HuH-7.5 (cell line): ENCODE data around the gene CAPRIN1.
"Not testable (repeated sequence)": the region's sequence is repeated elsewhere in the genome, so short reads cannot be mapped to it uniquely, and the experiment has no call there.

Experiments used
- DNase-seq: peaks from one replicate; pipeline ENCODE4 v3.0.0; 2011; ENCODE audit warnings: low spot score

CAPRIN1 gene

GRCh38 chr11:34091825-34092224, 40.3 kb downstream of the CAPRIN1 start:
- no peak for DNase-seq

- DNase-seq, result not testable (repeated sequence)
These were observed 43.4 kb downstream of the CAPRIN1 start for GRCh38 chr11:34094900-34095299.

GRCh38 chr11:34098813-34099212, 47.3 kb downstream of the CAPRIN1 start:
- DNase-seq, result no peak

GRCh38 chr11:34104680-34105078, 53.1 kb downstream of the CAPRIN1 start:
- no peak for DNase-seq

GRCh38 chr11:34105079-34105956, 53.8 kb downstream of the CAPRIN1 start, which contains the start of gene NAT10:
Gene NAT10, plus strand, starts transcription at chr11:34105629. Its CDS starts 2,597 bp downstream, at chr11:34108226.
- DNase-seq, result peak; percentile 61

GRCh38 chr11:34105957-34106504, 54.5 kb downstream of the CAPRIN1 start:
- peak; percentile 11 for DNase-seq

DNA sequence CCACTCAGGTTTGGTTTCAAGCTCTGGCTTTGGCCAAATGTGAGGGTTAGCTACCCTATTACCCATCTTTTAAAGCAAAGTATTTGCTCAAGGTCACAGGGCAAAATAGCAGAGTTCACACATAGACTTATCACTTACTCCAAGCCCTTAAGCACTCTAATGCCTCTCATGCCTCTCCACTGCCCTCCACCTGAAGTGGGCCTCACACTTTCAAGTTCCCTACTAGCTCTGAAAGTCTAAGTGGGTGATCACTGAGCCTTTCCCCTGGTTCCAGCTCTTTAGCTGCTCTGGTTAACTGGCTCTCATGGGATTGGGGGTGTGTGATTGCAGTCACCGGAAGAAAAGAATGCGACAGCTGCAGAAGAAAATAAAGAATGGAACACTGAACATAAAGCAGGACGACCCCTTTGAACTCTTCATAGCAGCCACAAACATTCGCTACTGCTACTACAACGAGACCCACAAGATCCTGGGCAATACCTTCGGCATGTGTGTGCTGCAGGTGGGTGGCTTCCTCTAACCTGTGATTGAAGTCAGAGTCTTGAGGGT, 60.3 kb downstream of the CAPRIN1 start:
- no peak for DNase-seq

GRCh38 chr11:34114014-34114413, 62.5 kb downstream of the CAPRIN1 start:
- DNase-seq, result no peak

DNA sequence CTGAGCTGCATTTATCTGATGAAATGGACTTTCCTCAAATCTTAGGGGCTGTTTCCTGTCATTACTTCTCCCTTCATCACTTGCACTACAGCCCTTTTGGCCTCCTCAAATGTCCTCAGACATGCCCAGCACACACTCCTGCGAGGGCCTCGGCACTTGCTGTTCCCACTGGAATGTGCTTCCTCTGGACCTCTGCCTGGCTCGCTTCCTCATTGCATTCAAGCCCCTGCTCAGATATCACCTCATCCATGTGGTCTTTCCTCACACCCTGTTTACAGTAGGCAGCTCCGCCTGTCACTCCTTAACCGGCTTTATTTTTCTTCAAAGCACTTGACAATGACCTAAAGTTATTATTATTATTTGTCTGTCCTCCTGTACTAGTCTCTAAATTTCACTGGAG, 62.9 kb downstream of the CAPRIN1 start:
- DNase-seq, result no peak

- no peak for DNase-seq
These were observed 69.1 kb downstream of the CAPRIN1 start for GRCh38 chr11:34120651-34121050.

DNA sequence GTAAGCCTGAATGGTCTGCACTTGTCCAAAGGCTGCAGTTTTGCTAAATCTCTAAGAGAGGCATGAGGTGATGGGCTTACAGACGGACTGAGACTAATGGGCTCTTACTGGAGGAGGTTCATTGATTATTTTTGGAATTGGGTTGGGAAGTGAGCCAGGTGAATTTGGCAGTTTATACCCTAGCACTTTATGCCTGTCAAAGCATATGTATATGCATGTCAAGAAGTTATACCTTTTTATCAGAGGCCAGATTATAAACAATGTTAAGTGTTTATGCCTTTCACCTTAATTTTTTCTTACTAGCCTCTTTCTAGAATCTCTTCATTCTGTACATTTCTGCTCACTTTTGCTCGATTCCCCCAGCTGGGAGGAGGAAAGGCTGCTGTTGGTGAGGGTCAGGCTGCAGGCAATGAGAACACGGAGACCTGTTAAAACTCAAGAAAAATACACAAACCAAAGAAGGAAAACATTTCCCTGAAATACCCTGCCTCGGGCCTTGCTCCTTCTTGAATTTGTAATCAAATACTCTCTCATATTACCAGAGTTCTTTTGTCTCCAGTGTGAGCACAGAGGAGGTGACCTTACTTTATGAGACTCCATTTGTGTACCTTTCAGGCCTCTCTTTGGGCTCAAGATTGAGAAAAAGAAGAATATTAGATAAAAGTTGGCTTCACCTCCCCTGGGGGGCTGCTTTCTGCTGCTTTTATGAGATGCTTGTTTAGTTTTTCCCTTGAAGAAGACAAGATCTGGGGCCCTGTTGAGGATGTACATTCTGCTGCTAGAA, 73.5 kb downstream of the CAPRIN1 start:
- no peak for DNase-seq

- no peak for DNase-seq
These were observed 75.7 kb downstream of the CAPRIN1 start for GRCh38 chr11:34126959-34127848.

- no peak for DNase-seq
These were observed 77.3 kb downstream of the CAPRIN1 start for GRCh38 chr11:34128824-34129223.

DNA sequence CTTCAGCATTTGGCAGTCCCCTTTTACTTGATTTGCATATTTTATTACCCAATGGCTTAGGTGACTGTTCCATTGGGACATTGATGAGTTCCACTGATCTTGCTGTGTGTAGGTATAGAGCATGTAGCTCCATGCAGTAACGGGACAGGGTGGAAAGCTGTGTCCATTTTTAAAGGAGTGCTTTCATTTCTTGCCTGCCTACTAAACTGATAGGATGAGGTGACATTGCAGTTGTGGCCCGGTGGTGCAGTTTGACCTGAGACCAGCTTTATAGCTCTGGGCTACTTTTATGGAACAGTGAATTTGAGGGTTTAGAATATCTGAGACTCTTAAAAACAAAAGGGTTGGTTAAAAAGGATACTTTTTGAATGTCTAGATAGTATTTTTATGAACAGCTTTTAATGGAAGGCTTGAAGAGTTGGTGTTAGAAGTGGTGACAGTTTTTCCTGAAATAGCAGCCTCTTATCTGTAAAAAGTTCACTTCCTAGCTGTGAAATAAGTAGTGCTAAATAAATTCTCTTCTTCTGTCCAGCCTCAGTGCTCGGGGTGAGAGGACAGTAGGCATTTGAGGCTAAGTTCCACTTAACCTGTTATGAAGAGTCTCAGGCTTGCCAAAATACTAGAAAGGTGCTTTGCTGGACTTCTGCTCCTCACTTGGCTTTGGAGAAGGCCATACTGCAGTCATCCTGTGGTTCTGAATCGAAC, 80.9 kb downstream of the CAPRIN1 start:
- DNase-seq, result no peak

GRCh38 chr11:34134765-34135164, 83.2 kb downstream of the CAPRIN1 start:
- DNase-seq, result no peak

DNA sequence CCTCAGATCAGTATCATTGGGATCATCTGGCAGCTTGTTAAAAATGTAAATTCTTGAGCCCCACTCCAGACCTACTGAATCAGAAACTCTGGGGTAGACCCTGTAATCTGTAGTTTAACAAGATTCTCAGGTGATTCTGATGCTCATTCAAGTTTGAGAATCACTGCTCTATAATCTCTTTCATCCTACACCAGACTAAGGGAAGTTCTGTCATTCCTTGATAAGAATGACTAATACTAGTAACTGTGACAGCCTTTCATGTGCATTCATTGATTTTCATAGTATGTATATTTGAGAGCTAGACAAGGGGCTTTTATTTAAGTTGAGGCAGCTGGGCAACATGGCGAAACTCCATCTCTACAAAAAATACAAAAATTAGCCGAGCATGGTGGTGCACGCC, 83.9 kb downstream of the CAPRIN1 start:
- DNase-seq, result no peak

DNA sequence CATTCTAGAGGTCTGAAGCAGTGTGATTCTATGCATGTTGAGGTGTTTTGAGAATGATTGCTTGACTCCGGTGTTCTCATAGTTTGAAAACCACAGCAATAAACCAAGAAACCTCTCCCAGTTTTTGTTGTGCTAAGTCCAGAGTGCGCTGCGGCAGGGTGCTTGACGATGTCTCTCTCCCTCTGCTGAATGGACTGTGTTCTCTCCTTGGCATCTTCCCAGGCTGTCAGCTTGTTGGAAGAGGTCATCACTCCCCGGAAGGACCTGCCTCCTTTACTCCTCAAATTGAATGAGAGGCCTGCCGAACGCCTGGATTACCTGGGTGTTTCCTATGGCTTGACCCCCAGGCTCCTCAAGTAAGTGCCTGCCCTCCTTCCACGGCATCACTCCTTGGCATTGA, 84.9 kb downstream of the CAPRIN1 start:
- DNase-seq, result no peak

GRCh38 chr11:34139346-34139745, 87.8 kb downstream of the CAPRIN1 start:
- no peak for DNase-seq

GRCh38 chr11:34140149-34140548, 88.6 kb downstream of the CAPRIN1 start:
- DNase-seq, result no peak

GRCh38 chr11:34143048-34143447, 91.5 kb downstream of the CAPRIN1 start:
- DNase-seq, result no peak

GRCh38 chr11:34145073-34145472, 93.5 kb downstream of the CAPRIN1 start:
- DNase-seq, result no peak
